Nephron (organoid): ENCODE measurements around the gene ZNF672.

Experiments used
- H3K27ac Mint-ChIP-seq, 3 experiments: 2 replicates each; pipeline ENCODE4 v1.8.0; 2020; ENCODE audit warnings: mixed read lengths in 3 of 3, mild to moderate bottlenecking in 2 of 3, moderate library complexity in 1 of 3
- H3K27me3 Mint-ChIP-seq: 2 replicates; pipeline ENCODE4 v1.8.0; 2021; ENCODE audit warnings: low read depth, mild to moderate bottlenecking, moderate library complexity, mixed read lengths
- H3K36me3 Mint-ChIP-seq: 2 replicates; pipeline ENCODE4 v1.8.0; 2020; ENCODE audit warnings: low read depth, mixed read lengths
- H3K4me1 Mint-ChIP-seq: 2 replicates; pipeline ENCODE4 v1.8.0; 2020; ENCODE audit warnings: mixed read lengths
- H3K4me3 Mint-ChIP-seq, 3 experiments: 2 replicates each; pipeline ENCODE4 v1.8.0; 2020; ENCODE audit warnings: mild to moderate bottlenecking in 3 of 3, mixed read lengths in 3 of 3, moderate library complexity in 2 of 3
- H3K9me3 Mint-ChIP-seq: 2 replicates; pipeline ENCODE4 v1.8.0; 2020; ENCODE audit warnings: mixed read lengths
- TF ChIP-seq, protein P1 (sequence below), 3 experiments: fragments of 200-600 bp; sonication (generic); IDR thresholded peaks; one replicate each; pipeline ENCODE4 v1.5.0; 2021; ENCODE audit warnings: antibody characterized with exemption in 3 of 3; ENCODE audit not compliant: unreplicated experiment in 3 of 3

The ZNF672 gene

DNA sequence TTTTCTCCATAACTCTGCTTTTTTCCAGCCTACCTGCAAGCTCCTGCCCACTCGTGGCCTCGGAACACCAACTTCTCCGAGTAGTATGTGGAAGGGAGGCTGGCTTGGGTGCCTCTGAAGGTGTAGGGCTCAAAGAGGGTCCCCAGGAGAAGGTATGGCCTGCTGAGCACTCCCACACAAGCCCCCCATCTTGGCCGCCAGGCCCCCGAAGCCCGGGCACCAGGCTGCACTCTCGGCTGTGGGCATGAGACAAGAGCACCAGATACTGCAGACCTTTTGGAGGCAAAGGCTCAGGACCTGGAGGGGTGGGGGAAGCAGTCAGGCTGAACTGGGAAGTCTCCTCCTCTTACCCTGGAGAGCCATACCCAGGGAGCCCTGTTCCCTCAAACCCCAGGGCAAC is 19.2 kb downstream of the ZNF672 start:
- no peaks in the 10 kb centered on the region for H3K27me3 Mint-ChIP-seq
- H3K36me3 Mint-ChIP-seq = peaks cover 14% of the 10 kb centered on the region
- peak overlapping the region; percentile 89 to 95 (median 94) for H3K4me3 Mint-ChIP-seq
- H3K4me1 Mint-ChIP-seq = peaks cover 14% of the 10 kb centered on the region
- peak overlapping the region in 1 of 3 experiments; percentile 97 for H3K27ac Mint-ChIP-seq
- TF ChIP-seq, protein P1, sequence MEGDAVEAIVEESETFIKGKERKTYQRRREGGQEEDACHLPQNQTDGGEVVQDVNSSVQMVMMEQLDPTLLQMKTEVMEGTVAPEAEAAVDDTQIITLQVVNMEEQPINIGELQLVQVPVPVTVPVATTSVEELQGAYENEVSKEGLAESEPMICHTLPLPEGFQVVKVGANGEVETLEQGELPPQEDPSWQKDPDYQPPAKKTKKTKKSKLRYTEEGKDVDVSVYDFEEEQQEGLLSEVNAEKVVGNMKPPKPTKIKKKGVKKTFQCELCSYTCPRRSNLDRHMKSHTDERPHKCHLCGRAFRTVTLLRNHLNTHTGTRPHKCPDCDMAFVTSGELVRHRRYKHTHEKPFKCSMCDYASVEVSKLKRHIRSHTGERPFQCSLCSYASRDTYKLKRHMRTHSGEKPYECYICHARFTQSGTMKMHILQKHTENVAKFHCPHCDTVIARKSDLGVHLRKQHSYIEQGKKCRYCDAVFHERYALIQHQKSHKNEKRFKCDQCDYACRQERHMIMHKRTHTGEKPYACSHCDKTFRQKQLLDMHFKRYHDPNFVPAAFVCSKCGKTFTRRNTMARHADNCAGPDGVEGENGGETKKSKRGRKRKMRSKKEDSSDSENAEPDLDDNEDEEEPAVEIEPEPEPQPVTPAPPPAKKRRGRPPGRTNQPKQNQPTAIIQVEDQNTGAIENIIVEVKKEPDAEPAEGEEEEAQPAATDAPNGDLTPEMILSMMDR (IDR thresholded peaks at IDR 0.05; ENCODE audit: unreplicated experiment in 3 of 3) = no peak
- H3K9me3 Mint-ChIP-seq = no peaks in the 10 kb centered on the region

GRCh38 chr1:248857749-248858095 is 19.7 kb downstream of the ZNF672 start:
- TF ChIP-seq, protein P1 (IDR thresholded peaks at IDR 0.05; ENCODE audit: unreplicated experiment in 3 of 3) = no peak
- Mint-ChIP-seq H3K4me3 (peak overlapping the region; percentile 89 to 95 (median 94)), H3K36me3 (peaks cover 14% of the 10 kb centered on the region)

GRCh38 chr1:248858096-248858890 is 20.3 kb downstream of the ZNF672 start:
- H3K4me1 Mint-ChIP-seq = peaks cover 20% of the 10 kb centered on the region
- peaks cover 14% of the 10 kb centered on the region for H3K36me3 Mint-ChIP-seq
- H3K4me3 Mint-ChIP-seq = peak overlapping the region; percentile 89 to 95 (median 94)
- TF ChIP-seq, protein P1 (IDR thresholded peaks at IDR 0.05; ENCODE audit: unreplicated experiment in 3 of 3) = peak in 1 of 3 experiments; percentile 47
- peak overlapping the region; percentile 89 to 97 (median 97) for H3K27ac Mint-ChIP-seq
- H3K9me3 Mint-ChIP-seq = no peaks in the 10 kb centered on the region
- H3K27me3 Mint-ChIP-seq = peaks cover 7% of the 10 kb centered on the region

More at GRCh38 chr1:248857749-248858095, 19.7 kb downstream of the ZNF672 start:
- Mint-ChIP-seq H3K4me1 (peaks cover 18% of the 10 kb centered on the region), H3K27ac (peak overlapping the region; percentile 89 to 97 (median 97)), H3K9me3 (no peaks in the 10 kb centered on the region), H3K27me3 (peaks cover 4% of the 10 kb centered on the region)

DNA sequence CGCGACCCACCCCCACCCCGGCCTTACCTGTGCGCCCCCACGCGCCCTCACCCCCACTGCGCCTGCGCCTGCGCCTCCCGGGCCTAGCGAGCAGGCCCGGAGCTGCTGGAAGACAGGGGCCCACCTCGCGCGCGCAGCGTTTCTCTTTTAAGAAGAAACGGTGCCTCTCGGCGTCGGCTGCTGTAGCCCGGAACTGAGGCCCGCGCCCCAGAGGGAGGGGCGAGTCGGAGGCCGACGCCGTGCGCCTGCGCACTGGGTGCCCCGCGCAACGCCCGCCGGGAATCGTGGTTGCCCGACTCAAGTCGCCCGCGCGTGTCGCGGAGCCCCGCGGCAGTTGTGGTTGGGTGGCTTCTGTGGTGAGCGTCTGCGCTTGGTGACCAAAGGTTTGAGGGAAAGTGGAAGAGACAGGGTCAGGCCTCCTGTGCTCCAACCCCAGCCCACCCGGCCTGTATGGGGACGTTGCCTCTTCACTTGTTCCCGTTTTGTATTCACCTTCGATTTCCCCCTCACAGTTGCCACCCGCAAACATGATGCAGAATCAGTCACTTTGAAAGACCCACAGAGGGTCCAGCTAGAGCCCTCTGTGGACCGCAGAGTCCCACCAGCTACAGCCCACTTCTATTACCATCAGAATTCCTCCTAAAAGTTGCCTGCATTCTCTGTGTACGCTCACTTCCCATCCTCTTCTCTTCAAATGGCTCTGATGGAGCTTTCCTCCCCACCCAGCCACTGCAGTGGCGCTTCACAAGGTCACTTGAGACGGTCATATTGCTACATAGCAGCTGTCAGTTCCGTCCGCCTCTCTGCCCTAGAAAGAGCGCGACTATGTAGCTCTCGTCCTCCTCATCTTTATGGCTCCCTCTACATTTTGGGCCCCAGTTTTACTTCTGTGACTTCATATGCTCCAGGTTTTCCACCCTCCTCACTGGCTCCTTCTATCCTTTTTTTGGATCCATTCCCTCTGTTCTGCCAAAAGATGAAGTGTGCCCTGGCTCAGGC is 21.2 kb downstream of the ZNF672 start, which contains the start of gene ZNF692:
Gene ZNF692 (minus strand): TSS at position 195 of the 999 bp plus-strand sequence. CDS start 776 bp downstream, outside the sequence.
- Mint-ChIP-seq H3K27me3 (peaks cover 7% of the 10 kb centered on the region), H3K27ac (peak within 1 kb of the TSS; percentile 89 to 97 (median 97)), H3K4me3 (peak within 1 kb of the TSS; percentile 89 to 95 (median 94)), H3K9me3 (no peaks in the 10 kb centered on the region), H3K36me3 (peaks cover 10% of the 10 kb centered on the region), H3K4me1 (peaks cover 26% of the 10 kb centered on the region)
- TF ChIP-seq, protein P1 (IDR thresholded peaks at IDR 0.05; ENCODE audit: unreplicated experiment in 3 of 3) = no peak

DNA sequence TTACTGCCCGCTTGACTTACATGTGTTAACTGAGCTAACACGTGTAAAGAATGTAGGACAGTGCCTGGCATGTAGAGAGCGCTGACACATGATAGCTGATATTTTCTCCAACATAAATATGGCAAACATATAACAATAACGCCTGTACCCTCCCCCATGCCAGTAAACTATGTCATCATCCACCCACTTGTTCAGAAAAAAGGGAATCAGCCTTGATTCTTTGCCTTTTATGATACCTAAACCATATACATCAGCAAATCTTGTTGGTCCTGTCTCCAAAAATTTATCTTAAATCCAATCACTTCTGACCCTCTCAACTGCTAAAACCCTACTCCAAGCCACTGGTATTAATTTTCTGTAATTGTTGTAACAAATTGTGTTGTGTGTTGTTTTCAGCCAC is 22.0 kb downstream of the ZNF672 start:
- Mint-ChIP-seq H3K36me3 (peaks cover 2% of the 10 kb centered on the region), H3K27me3 (peaks cover 12% of the 10 kb centered on the region), H3K9me3 (no peaks in the 10 kb centered on the region), H3K27ac (peak overlapping the region; percentile 89 to 97 (median 97)), H3K4me1 (peaks cover 31% of the 10 kb centered on the region), H3K4me3 (peak overlapping the region; percentile 89 to 95 (median 94))
- TF ChIP-seq, protein P1 (IDR thresholded peaks at IDR 0.05; ENCODE audit: unreplicated experiment in 3 of 3) = no peak
